HG03442 (cell line): ENCODE measurements around the gene ADPRH.
A peak's percentile ranks its signal among the peaks of the same experiment; 100 is the strongest.

Source experiments
- ATAC-seq: cut with Tn5 transposase; IDR thresholded peaks from one replicate; pipeline ENCODE4 v1.9.1; 2021; ENCODE audit warnings: mild to moderate bottlenecking, moderate library complexity; ENCODE audit not compliant: unreplicated experiment

ADPRH gene

DNA sequence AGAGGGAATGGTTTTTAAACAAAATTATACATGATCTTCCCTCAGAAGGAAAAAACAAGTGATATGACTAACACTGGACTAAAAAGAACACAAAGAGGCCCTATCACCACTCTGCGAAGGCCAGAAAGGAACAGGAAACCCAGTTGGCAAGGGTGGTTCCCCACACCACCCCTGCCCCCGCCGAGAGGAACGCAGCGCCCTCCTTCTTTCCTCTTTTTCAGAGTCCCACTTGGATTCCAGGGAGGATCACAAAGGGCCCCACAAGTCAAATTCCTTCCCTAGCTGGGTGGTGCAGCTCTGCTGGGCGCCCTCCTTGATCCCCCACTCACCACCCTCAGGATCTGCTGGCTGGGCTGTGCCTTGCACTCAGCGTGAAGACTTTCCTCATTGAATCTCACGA, 48.2 kb downstream of the ADPRH start:
- no peak for ATAC-seq

DNA sequence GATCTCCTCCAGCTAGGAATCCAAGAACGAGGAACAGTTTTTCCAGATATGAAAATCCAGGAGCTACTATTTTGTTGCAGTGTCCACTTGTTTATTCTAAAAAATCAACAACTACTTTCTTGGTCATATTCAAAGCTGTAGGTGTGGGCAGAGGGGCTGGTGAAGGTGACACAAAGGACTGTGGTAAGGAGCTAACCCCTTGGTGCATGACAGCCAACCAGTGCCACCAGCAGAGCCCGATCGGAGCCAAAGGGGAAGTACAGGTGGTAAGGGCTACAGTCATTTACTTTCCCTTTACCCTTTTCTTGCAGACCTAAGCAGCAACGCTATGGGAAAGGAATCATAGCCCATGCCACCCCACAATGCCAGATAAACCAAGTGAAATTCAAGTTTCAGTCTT, 49.1 kb downstream of the ADPRH start:
- ATAC-seq: peak; percentile 60

DNA sequence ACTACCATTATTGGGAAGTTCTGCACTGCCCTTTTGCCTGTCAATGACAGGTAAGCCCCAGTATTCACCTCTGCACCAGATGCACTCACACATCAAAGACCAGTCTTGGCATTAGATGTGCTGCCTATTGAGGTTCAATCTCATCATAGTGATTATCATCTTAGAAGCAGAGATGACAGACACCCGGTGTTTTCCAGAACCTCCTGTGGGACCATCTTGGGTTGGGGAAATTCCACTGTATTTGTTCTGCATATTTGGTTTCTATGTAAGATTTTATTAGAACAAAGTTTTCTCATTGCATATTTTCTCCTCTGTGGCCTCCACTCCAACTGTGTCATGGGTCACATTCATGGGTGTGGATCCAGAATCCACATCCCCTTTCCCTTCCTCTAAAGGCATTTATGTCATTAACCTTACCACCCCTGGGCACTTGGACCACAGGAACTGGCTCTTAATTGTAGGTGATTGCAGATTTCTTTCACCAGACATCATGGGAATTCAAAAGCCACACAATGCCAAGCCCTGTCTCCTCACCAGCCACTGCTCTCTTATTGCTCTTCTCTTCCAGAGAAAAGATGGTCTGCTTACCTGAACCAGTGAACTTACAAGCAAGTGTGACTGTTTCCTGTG, 49.6 kb downstream of the ADPRH start:
- ATAC-seq: peak; percentile 30

DNA sequence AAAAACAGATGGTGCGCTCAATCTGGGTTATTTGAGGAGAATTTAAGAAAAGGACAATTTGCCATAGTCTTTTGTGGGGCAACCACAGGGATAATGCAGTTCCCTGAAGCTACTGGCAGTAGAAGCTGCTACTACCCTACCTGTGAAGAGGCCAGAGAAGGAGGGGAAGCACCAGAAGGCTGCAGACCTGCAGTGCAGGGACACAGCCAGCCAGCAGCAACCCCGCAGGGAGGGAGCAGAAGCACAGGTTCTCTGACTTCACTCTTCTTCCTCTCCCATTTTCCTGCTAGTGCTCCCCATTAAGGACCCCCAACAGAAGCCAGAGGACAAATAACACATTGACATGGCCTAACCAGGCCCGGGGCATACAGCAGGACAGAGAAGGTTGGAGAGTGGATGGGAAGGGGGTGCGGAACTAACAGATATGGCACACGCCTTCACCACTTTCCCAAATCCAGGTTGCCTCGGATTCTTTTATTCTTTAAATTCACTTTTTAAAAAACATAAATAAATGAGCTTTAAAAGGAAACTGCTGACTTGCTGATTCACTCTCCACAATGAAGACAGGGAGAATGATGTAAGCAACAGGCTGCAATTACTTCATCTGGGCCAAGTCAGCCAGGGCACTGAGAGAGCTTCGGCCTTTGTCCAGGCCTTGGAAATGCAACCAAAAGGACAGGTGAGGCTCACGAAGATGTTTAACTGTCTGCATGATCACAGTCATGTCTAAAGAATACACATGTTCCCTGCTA, 51.0 kb downstream of the ADPRH start:
- ATAC-seq: no peak

DNA sequence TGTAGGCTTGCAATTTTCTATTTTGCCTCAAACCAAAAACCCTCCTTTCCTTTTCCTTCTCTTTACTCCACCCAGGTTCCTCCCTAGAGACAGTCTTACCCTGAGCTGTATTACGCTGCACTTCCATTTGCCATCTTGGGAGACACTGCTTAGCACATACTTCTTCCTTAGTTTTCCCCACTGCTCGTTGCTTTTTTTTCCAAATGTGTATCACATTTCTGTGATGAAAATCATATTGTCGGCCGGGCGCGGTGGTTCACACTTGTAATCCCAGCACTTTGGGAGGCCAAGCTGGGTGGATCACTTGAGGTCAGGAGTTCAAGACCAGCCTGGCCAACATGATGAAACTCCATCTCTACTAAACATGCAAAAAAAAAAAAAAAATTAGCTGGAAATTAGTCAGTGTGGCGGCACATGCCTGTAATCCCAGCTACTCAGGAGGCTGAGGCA, 51.6 kb downstream of the ADPRH start:
- no peak for ATAC-seq

DNA sequence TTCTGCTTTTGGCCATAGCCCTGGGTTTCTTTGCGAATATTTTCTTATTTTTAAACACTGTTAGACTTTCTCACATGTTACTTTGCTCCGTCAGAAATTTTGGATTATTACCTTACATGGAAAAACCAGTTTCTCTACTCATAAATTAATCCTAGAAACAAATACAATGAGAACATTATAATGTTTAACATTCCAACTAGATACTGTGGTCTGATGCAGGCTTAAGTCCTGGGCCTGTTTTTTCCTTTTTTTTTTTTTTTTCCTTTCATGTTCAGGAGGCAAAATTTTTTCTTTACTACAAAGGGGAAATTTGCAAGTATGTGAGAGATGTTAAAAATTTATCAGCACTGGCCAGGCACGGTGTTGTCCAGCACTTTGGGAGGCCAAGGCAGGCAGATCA, 52.2 kb downstream of the ADPRH start:
- no peak for ATAC-seq

DNA sequence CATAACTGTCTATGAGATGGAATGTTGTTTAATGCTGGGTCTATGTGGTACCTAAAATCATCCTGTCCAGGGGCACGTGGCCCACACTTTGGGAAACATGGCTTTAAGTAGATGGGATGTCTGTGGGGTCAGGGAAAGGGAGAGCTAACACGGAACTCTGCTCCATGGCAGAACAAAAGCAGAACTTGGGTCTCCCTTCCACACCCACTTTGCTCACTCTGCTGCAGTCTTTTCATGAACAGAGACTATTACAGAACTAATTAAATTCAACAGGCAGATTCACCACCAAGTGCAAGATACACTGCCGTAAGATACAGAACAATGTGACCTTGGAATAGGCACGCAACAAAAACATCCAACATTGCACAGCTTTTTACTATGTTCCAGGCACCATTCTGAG, 52.9 kb downstream of the ADPRH start:
- no peak for ATAC-seq

DNA sequence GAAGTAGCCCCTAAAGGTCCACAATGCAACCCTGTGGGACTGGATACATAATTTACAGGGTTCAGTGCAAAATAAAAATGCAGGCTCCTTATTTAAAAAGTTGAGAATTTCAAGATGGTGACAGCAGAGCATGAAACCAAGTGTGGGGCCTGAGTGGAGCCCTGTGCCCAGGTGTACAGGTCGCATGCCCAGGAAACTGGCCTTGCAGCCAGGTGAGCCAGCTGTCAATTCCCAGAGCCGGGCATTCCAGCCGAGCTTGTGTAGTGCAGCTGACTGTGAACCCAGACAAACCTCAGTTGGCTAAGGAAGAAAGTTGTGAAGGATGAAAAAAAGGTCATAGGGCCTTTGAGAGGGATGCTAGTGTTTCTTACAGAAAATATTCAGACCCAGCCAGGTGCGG, 53.5 kb downstream of the ADPRH start:
- ATAC-seq: no peak

DNA sequence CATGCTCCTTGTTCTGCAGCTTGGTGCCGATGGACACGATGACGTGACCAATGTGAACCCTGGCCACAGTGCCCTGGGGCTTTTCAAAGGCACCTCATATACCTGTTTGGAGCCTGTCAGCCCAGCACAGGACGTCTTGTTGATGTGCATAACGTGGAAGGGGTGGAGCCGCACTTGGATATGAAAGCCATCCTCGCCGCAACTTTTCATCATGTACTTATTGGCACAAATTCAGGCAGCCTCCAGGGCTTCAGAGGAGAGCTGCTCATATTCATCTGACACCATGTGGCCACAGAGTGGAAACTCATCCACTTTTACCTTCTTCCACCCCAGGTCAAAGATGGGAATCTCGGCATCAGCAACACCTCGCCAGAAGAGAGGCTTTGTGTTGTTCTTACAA, 56.4 kb downstream of the ADPRH start:
- ATAC-seq: no peak

DNA sequence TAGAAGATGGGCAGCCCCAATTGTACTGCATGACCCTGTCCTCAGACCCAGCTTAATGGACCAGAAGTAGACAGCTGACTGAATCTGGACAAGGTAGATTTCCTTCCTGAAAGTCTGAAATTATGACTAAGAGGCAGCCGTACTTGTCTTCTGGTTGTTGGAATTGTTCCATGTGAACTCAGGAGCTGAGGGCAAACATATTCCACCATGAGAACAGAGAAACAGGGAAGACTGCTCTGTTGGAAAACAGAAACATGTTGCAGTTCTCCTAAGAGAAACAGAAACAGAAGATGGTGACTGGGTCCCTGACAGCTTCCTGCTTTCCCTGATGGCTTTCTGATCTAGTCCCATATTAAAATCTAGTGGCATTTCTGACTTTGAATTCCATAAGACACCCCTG, 57.0 kb downstream of the ADPRH start:
- ATAC-seq: no peak

DNA sequence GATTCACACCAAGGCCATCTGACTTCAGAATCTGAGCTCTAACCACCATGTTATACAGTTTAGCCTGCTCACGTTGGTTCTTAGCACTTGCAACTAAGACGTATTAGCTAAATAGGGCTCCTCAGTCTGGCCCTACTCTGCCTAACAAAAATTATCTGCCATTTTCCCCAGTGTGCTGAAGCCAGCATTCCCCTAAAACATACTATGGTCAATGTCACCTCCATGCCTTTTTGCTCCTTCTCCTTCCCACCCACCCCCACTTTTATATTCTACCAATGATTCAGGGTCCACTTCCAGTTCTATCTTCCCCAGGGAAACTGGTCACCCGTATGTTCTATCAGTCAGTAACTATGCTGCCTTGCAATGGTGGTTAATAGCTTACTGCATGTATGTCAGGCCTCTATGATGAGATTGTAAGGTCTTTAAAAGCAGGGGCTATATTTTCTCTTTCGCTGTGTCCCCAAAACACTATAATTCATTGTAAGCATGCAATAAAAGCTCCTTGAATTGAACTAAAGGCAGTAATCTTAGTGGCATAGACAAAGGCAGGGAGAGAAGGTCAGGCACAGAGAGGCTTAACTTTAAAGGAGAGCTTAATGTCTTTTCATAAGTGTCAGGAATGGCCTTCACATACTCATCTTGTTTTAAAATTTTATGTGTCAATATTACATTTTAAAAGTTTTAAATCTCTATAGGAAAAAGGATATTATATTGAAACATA, 57.8 kb downstream of the ADPRH start:
- no peak for ATAC-seq

DNA sequence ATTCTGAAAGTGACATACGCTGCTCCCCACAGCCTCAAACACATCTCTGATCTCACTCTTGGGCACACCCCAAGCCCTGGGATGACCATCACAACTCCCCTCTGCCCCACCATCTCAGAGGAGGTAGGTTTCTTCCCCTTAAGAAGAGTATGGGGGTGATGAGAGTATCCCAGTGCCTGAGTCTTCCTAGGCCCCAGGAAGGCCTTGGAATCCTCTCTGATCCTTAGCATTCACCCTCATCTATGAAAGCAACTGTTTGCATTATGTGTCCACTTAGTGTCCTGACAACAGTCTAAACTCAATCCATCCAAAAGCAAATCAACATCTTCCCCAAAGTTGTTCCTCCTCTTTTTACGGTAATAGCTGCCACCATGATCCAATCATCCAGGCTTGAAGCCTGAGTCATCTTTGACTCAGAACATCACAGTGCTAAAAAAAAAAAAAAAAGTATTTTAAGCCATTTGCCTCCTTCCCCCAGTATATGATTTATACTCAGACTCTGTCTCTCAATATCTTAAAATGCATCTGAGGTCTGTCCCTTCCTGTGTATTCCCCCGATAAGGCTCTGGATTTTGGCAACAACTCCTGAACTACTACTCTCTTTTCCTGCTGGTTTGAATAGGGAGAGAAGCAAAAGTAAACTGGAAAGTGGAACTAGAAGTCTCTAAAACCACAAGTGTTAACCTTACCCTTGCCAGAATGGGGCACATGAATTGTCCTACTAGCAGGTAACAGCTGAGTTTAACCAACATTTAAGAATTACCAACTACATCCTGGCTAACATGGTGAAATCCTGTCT, 58.6 kb downstream of the ADPRH start:
- peak; percentile 33 for ATAC-seq
